Caco-2 (cell line): ENCODE data around the gene SPRN. TPM values are rescaled to one million over a fixed set of nuclear protein-coding genes. Genes with fewer than 3 reads are reported as not detected.
A peak's percentile ranks its signal among the peaks of the same experiment; 100 is the strongest.
"Not testable (repeated sequence)": the region's sequence is repeated elsewhere in the genome, so short reads cannot be mapped to it uniquely, and the experiment has no call there.

Source experiments
- BruUV-seq: library from RNA; stranded (reverse); fragments of 400-500 nt; replicated peaks from 2 replicates; lab custom pipeline; 2021; lab: Mats Ljungman, UMichigan
- CTCF ChIA-PET: fragments of 300-600 bp; sonication (Branson Sonifier 250); formaldehyde crosslinking; loops from one replicate; lab custom pipeline; 2022; ENCODE audit warnings: antibody characterized with exemption; lab: Charles Lee
- POLR2A ChIA-PET: fragments of 300-600 bp; sonication (Branson Sonifier 250); formaldehyde crosslinking; loops from one replicate; lab custom pipeline; 2022; ENCODE audit warnings: antibody characterized with exemption; lab: Charles Lee
- DNase-seq, 2 experiments: peaks; one replicate each; pipeline versions ENCODE4 v3.0.0 to v3.0.0-alpha.2; 2020 to 2022
- H3K27me3 ChIP-seq: replicated peaks from 2 replicates; pipeline ENCODE4 v1.6.0; 2011; ENCODE audit warnings: low read length; ENCODE audit not compliant: control insufficient read depth, insufficient read depth
- H3K36me3 ChIP-seq: 2 replicates; pipeline ENCODE4 v1.5.1; 2011; ENCODE audit warnings: low read length; ENCODE audit not compliant: control insufficient read depth, insufficient read depth
- H3K4me1 ChIP-seq: fragments of 250-450 bp; sonication (Bioruptor Pico); 2 replicates; pipeline ENCODE4 v1.5.1; 2020; ENCODE audit warnings: mild to moderate bottlenecking
- H3K4me3 ChIP-seq: 2 replicates; pipeline ENCODE4 v1.5.1; 2011; ENCODE audit warnings: low read depth, mild to moderate bottlenecking, control low read depth, low read length
- H3K9me3 ChIP-seq: fragments of 250-450 bp; sonication (Bioruptor Pico); 2 replicates; pipeline ENCODE4 v1.5.1; 2020; ENCODE audit warnings: mild to moderate bottlenecking, moderate library complexity
- H3K27ac Mint-ChIP-seq: one replicate; pipeline ENCODE4 v1.8.0; 2022; ENCODE audit warnings: mixed read lengths; ENCODE audit not compliant: unreplicated experiment
- H3K27me3 Mint-ChIP-seq: one replicate; pipeline ENCODE4 v1.8.0; 2022; ENCODE audit warnings: mixed read lengths; ENCODE audit not compliant: insufficient read depth, unreplicated experiment
- H3K36me3 Mint-ChIP-seq: one replicate; pipeline ENCODE4 v1.8.0; 2022; ENCODE audit warnings: mild to moderate bottlenecking, mixed read lengths; ENCODE audit not compliant: insufficient read depth, unreplicated experiment
- H3K4me1 Mint-ChIP-seq: one replicate; pipeline ENCODE4 v1.8.0; 2022; ENCODE audit warnings: low read depth, mixed read lengths; ENCODE audit not compliant: unreplicated experiment
- H3K4me3 Mint-ChIP-seq: one replicate; pipeline ENCODE4 v1.8.0; 2022; ENCODE audit warnings: mild to moderate bottlenecking, moderate library complexity, mixed read lengths; ENCODE audit not compliant: unreplicated experiment
- H3K9me3 Mint-ChIP-seq: one replicate; pipeline ENCODE4 v1.8.0; 2022; ENCODE audit warnings: mixed read lengths; ENCODE audit not compliant: unreplicated experiment
- CTCF ChIP-seq, 2 experiments: fragments of 200-600 bp in 1 of 2; IDR thresholded peaks; 1 replicate in 1 of 2; 2 replicates in 1 of 2; pipeline versions ENCODE4 v1.5.1 to v1.8.0; 2011 to 2022; ENCODE audit warnings: antibody characterized with exemption in 1 of 2, control low read depth in 1 of 2, inconsistent platforms in 1 of 2, low read depth in 1 of 2, low read length in 1 of 2, mild to moderate bottlenecking in 1 of 2, moderate library complexity in 1 of 2; ENCODE audit not compliant: insufficient read depth in 1 of 2, severe bottlenecking in 1 of 2, unreplicated experiment in 1 of 2
- intact Hi-C: fragments of 100-400 bp; cut with micrococcal nuclease; formaldehyde crosslinking; loops from one replicate; pipeline ENCODE4 v1.10.0; 2022; ENCODE audit not compliant: unreplicated experiment
- total RNA-seq: library from RNA; stranded (reverse); gene quantifications from 2 replicates; pipeline ENCODE4 v1.2.3, GENCODE V29; 2022

Gene SPRN
- total RNA-seq, 1 experiment from 2014 or later: not detected

GRCh38 chr10:133440633-133441285 lies 16.3 kb upstream of the SPRN start:
- Mint-ChIP-seq H3K4me3 (no peak overlapping the region), H3K27me3 (peaks cover 4% of the 10 kb centered on the region), H3K36me3 (no peaks in the 10 kb centered on the region), H3K27ac (no peak overlapping the region), H3K4me1 (peaks cover 9% of the 10 kb centered on the region), H3K9me3 (peaks cover 1% of the 10 kb centered on the region)
- peaks cover 3% of the 10 kb centered on the region; the same call in 1 of the 2 replicates for H3K4me1 ChIP-seq
- no TSS peak for BruUV-seq
- TF ChIP-seq CTCF (IDR thresholded peaks at IDR 0.05; ENCODE audit: insufficient read depth in 1 of 2, low read depth in 1 of 2, low read length in 1 of 2, severe bottlenecking in 1 of 2, unreplicated experiment in 1 of 2): no peak
- ChIA-PET POLR2A (no interaction called here), CTCF (no interaction called here)
- no peaks in the 10 kb centered on the region for H3K27me3 ChIP-seq
- no peaks in the 10 kb centered on the region for H3K36me3 ChIP-seq
- DNase-seq: no peak
- no peak overlapping the region for H3K4me3 ChIP-seq
- intact Hi-C loops: no loop called here
- H3K9me3 ChIP-seq: no peaks in the 10 kb centered on the region

- ChIA-PET POLR2A (no interaction called here), CTCF (interaction anchor here (1.1 kb wide), 3 partner anchors 21 to 118 kb away, joined by 3 to 5 read pairs (median 4); no protein-coding TSS in a partner anchor)
- H3K4me1 Mint-ChIP-seq: peaks cover 9% of the 10 kb centered on the region
- H3K27me3 Mint-ChIP-seq: peaks cover 4% of the 10 kb centered on the region
- no peak for DNase-seq
- TF ChIP-seq CTCF (IDR thresholded peaks at IDR 0.05; ENCODE audit: insufficient read depth in 1 of 2, low read depth in 1 of 2, low read length in 1 of 2, severe bottlenecking in 1 of 2, unreplicated experiment in 1 of 2): no peak
- H3K27ac Mint-ChIP-seq: no peak overlapping the region
- Histone ChIP-seq H3K27me3 (no peaks in the 10 kb centered on the region), H3K9me3 (no peaks in the 10 kb centered on the region), H3K4me3 (no peak overlapping the region), H3K4me1 (peaks cover 3% of the 10 kb centered on the region; the same call in 1 of the 2 replicates), H3K36me3 (no peaks in the 10 kb centered on the region)
- H3K9me3 Mint-ChIP-seq: peaks cover 8% of the 10 kb centered on the region
- no peaks in the 10 kb centered on the region for H3K36me3 Mint-ChIP-seq
- no peak overlapping the region for H3K4me3 Mint-ChIP-seq
- BruUV-seq: no TSS peak
- intact Hi-C loops: loop anchor here (1.0 to 5.0 kb wide), 2 partner anchors 81 to 168 kb away; no protein-coding TSS in a partner anchor
These were observed 15.4 kb upstream of the SPRN start for GRCh38 chr10:133439517-133440461.

GRCh38 chr10:133438711-133439273 lies 14.4 kb upstream of the SPRN start:
- intact Hi-C loops: loop anchor here (1.0 to 5.0 kb wide), 2 partner anchors 82 to 169 kb away; no protein-coding TSS in a partner anchor
- ChIA-PET POLR2A (no interaction called here), CTCF (interaction anchor here (1.0 to 1.1 kb wide), 4 partner anchors 22 to 119 kb away, joined by 3 to 7 read pairs (median 4); no protein-coding TSS in a partner anchor)
- H3K4me3 ChIP-seq: no peak overlapping the region
- H3K9me3 Mint-ChIP-seq: peaks cover 8% of the 10 kb centered on the region
- no TSS peak for BruUV-seq
- H3K27me3 Mint-ChIP-seq: peaks cover 4% of the 10 kb centered on the region
- DNase-seq: peak in 1 of 2 experiments; percentile 45
- H3K27ac Mint-ChIP-seq: no peak overlapping the region
- H3K9me3 ChIP-seq: no peaks in the 10 kb centered on the region
- no peak overlapping the region for H3K4me3 Mint-ChIP-seq
- no peaks in the 10 kb centered on the region for H3K27me3 ChIP-seq
- no peaks in the 10 kb centered on the region for H3K36me3 Mint-ChIP-seq
- no peaks in the 10 kb centered on the region for H3K36me3 ChIP-seq
- peaks cover 9% of the 10 kb centered on the region for H3K4me1 Mint-ChIP-seq
- TF ChIP-seq CTCF (IDR thresholded peaks at IDR 0.05; ENCODE audit: insufficient read depth in 1 of 2, low read depth in 1 of 2, low read length in 1 of 2, severe bottlenecking in 1 of 2, unreplicated experiment in 1 of 2): peak; percentile 30 to 55
- peaks cover 3% of the 10 kb centered on the region; the same call in 1 of the 2 replicates for H3K4me1 ChIP-seq

- intact Hi-C loops, H3K27me3 Mint-ChIP-seq, H3K4me1 Mint-ChIP-seq, H3K27me3 ChIP-seq, H3K36me3 ChIP-seq, H3K9me3 Mint-ChIP-seq, H3K4me1 ChIP-seq, CTCF ChIA-PET, DNase-seq, H3K27ac Mint-ChIP-seq, H3K4me3 ChIP-seq, H3K36me3 Mint-ChIP-seq, BruUV-seq, H3K4me3 Mint-ChIP-seq, H3K9me3 ChIP-seq, POLR2A ChIA-PET: not testable (repeated sequence)
These were observed 8.4 kb upstream of the SPRN start for GRCh38 chr10:133432789-133433188.
